ENCODE measurements around the gene RUNX1.

The RUNX1 gene

DNA sequence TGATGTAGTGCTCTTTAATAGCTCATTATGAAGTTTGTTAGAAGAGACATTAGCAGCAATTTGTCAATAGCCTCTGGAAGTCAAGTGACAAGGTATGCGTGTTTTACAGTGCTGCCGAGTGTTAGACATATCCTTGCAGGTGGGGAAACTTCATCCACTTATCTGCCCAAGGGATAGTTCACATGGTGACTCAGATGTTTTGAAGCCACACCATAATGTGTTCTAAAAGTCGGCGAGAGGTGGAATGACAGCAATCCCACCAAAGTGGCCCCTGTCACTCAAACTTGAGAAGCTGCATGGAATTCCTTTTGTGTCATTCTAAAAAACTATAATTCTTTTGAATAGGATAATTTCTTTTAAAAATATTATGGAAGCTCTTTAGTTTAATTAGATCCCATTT lies 98.1 kb downstream of the RUNX1 start:
- no peak for TF ChIP-seq ZFX (IDR thresholded peaks at IDR 0.05)
- TF ChIP-seq, protein P1, sequence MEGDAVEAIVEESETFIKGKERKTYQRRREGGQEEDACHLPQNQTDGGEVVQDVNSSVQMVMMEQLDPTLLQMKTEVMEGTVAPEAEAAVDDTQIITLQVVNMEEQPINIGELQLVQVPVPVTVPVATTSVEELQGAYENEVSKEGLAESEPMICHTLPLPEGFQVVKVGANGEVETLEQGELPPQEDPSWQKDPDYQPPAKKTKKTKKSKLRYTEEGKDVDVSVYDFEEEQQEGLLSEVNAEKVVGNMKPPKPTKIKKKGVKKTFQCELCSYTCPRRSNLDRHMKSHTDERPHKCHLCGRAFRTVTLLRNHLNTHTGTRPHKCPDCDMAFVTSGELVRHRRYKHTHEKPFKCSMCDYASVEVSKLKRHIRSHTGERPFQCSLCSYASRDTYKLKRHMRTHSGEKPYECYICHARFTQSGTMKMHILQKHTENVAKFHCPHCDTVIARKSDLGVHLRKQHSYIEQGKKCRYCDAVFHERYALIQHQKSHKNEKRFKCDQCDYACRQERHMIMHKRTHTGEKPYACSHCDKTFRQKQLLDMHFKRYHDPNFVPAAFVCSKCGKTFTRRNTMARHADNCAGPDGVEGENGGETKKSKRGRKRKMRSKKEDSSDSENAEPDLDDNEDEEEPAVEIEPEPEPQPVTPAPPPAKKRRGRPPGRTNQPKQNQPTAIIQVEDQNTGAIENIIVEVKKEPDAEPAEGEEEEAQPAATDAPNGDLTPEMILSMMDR (conservative IDR thresholded peaks at IDR 0.05): no peak
- no peak overlapping the region for H3K27ac ChIP-seq

DNA sequence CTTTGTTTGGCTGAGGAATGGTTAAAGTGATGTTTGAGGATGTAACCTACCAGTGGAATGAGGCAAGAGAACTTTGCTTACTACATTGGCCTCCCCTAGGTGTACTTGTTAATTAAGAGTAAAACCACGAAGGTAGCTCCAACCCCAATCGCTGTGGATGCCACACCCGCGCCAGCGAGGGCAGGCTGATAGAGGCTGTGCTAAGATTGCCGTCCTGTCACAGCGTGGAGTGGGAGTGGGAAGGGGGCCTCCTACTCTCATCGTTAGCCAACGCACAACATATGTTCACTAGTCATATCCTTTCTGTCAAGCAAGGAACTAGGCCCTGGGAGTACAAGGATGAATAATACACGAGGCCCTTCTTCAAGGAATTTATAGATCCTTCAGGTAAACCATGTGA lies 99.6 kb downstream of the RUNX1 start:
- H3K27ac ChIP-seq: no peak overlapping the region
- TF ChIP-seq, protein P1 (conservative IDR thresholded peaks at IDR 0.05): no peak
- TF ChIP-seq ZFX (IDR thresholded peaks at IDR 0.05): no peak

DNA sequence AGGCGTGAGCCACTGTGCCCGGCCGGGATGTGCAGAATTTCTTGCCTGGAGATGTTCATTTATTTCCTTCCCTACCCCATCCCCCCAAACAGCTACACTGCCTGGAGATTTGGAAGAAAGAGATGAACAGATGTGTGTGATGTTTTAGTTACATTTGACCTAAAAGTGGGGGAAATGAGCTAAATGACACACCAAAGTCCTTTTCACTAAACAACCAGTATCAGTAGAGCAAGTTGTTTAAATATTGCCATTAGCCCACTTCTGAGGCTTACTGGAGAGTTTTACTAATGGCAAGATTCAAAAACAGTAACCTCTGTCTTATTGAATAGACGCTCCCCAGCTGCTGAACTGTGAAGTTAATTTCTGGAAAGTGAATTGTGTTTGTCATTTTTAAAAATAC lies 100.1 kb downstream of the RUNX1 start:
- no peak overlapping the region for H3K27ac ChIP-seq
- TF ChIP-seq, protein P1 (conservative IDR thresholded peaks at IDR 0.05): no peak
- TF ChIP-seq ZFX (IDR thresholded peaks at IDR 0.05): no peak

DNA sequence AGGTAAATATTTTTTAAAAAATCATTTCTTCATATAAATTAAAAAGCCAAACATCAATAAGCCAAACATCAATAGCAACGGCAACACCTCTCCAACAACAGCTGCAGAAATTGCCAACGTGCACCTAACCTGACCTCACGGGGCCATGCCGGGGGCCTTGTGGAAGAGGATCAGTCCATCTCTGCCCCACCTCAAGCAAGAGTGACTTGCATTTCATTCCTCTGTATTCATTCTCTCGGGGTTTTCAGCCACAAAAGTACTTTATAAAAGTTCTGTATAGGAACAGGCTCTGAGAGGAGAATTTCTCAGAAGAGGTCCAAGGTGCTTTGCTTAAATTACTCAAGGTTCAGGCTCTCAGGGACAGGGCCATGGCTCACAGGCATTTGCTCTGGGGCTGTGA lies 100.9 kb downstream of the RUNX1 start:
- H3K27ac ChIP-seq: no peak overlapping the region
- no peak for TF ChIP-seq ZFX (IDR thresholded peaks at IDR 0.05)
- TF ChIP-seq, protein P1 (conservative IDR thresholded peaks at IDR 0.05): no peak

DNA sequence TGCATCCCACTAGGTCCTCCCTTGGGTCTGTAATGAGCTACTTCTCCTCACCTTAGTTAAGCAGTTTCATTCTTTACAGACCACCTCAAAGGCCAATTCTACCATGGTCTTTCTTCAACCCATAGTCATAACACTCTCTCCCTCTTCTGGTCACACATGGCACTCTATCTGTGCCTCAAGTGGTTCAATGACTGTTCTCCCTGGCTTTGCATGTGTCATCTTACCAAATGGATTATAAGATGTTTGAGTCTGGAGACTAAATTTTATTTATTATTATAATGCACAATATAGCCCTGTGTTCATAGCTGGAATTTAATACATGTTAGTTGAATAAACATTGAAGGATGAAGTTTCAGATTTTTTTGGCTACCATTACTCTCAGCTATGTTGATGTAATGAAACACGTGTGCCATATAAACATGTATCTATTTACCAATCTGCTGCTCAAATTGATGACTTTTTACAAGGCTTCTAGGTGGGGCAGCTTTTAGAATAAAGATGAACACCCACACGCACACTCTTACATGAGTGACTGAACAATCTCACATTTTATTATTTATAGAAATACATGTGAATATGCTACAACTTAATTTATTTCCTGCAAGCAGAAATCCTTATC lies 102.1 kb downstream of the RUNX1 start:
- H3K27ac ChIP-seq: no peak overlapping the region
- TF ChIP-seq, protein P1 (conservative IDR thresholded peaks at IDR 0.05): no peak
- TF ChIP-seq ZFX (IDR thresholded peaks at IDR 0.05): no peak

DNA sequence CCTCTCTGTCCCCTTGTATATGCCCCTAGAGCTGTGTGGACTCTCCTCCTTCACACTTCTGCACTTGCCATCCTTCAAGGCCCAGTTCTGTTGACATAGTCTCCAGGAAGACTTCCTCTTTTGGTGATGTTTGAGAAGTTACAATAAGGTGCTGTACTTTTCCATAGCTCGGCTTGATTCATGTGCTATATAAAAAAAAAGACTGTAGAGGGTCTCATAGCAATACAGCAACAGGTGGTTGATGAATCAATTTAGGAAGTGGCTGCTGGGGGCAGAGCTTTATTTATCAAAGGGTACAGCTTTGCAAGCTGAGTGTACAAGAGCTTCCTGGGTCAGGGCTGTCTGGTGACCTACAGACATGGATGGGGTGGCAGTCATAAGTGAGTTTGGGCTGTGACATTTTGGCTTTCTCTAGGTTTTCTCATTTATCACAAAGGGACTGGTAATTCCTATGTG lies 102.7 kb downstream of the RUNX1 start:
- H3K27ac ChIP-seq: no peak overlapping the region

DNA sequence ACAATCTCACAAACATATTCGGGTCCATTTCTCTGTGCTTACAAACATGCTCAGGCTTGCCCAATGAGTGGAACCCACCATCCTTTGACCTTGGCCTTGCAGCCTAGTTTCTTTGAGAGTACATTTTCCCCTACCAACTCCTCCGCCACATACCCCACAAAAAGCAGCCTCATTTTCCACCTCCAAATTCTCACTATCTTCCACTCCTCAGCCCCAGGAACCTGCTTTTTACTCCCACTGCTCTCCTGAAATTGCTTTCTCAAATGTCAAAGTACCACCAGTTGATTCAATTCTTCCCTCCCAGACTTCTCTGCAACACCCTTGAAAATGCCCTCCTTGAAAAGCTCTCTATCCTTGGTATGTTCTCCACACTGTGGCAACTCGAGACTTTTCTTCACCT lies 103.8 kb downstream of the RUNX1 start:
- TF ChIP-seq, protein P1 (conservative IDR thresholded peaks at IDR 0.05): no peak
- no peak for TF ChIP-seq ZFX (IDR thresholded peaks at IDR 0.05)
- no peak overlapping the region for H3K27ac ChIP-seq

More for the DNA sequence above, 102.7 kb downstream of the RUNX1 start:
- TF ChIP-seq, protein P1 (conservative IDR thresholded peaks at IDR 0.05): no peak
- no peak for TF ChIP-seq ZFX (IDR thresholded peaks at IDR 0.05)

All from C4-2B (cell line).